Measurements from ENCODE around the gene COL6A2. TPM values are rescaled to one million over a fixed set of nuclear protein-coding genes. Genes with fewer than 3 reads are reported as not detected.

The COL6A2 gene
- total and polyA plus RNA-seq, 2 of the 13 experiments (the other 11 are each of a cell fraction or from before 2014, with no cell fraction given), result 0.07 to 0.41 TPM

GRCh38 chr21:46153247-46154154, 55.6 kb downstream of the COL6A2 start (continued):
- no peak for TF ChIP-seq AKNA (CRISPR knock-in tag; IDR thresholded peaks at IDR 0.05; ENCODE audit: borderline replicate concordance)
- peak; percentile 71; the same call in 1 of the 2 replicates for TF ChIP-seq ZNF446 (CRISPR knock-in tag; IDR thresholded peaks at IDR 0.05)
- TF ChIP-seq FOXO1 (CRISPR knock-in tag; IDR thresholded peaks at IDR 0.05), result peak; percentile 84
- TF ChIP-seq ZNF792 (CRISPR knock-in tag; IDR thresholded peaks at IDR 0.05), result no peak
- no peak for TF ChIP-seq MATR3 (CRISPR knock-in tag; IDR thresholded peaks at IDR 0.05)
- TF ChIP-seq ZNF652 (CRISPR knock-in tag; IDR thresholded peaks at IDR 0.05; ENCODE audit: borderline replicate concordance, low read depth), result no peak
- no peak for TF ChIP-seq ZNF552 (CRISPR knock-in tag; IDR thresholded peaks at IDR 0.05; ENCODE audit: borderline replicate concordance)
- peak; percentile 54 for TF ChIP-seq ERF (CRISPR knock-in tag; IDR thresholded peaks at IDR 0.05)
- no peak for TF ChIP-seq MIER2 (CRISPR knock-in tag; IDR thresholded peaks at IDR 0.05)
- TF ChIP-seq MYNN (CRISPR knock-in tag; IDR thresholded peaks at IDR 0.05; ENCODE audit: low read depth), result no peak
- no peak for TF ChIP-seq ATF5 (CRISPR knock-in tag; IDR thresholded peaks at IDR 0.05; ENCODE audit: low read depth)
- no peak for TF ChIP-seq ZNF256 (CRISPR knock-in tag; conservative IDR thresholded peaks at IDR 0.05)
- 0 out of 2 replicates have a peak, but pooled peaks have one; percentile 22 for TF ChIP-seq ZNF589 (CRISPR knock-in tag; conservative IDR thresholded peaks at IDR 0.05)
- TF ChIP-seq NFYB (CRISPR knock-in tag; IDR thresholded peaks at IDR 0.05), result no peak
- TF ChIP-seq FOXP4 (CRISPR knock-in tag; IDR thresholded peaks at IDR 0.05), result peak; percentile 57
- peak; percentile 63 for TF ChIP-seq MED1 (CRISPR knock-in tag; IDR thresholded peaks at IDR 0.05)
- 0 out of 2 replicates have a peak, but pooled peaks have one; percentile 41 for TF ChIP-seq ZNF121 (CRISPR knock-in tag; IDR thresholded peaks at IDR 0.05)
- 0 out of 2 replicates have a peak, but pooled peaks have one; percentile 43 for TF ChIP-seq MEIS1 (CRISPR knock-in tag; IDR thresholded peaks at IDR 0.05; ENCODE audit: borderline replicate concordance)
- TF ChIP-seq KLF16 (CRISPR knock-in tag; IDR thresholded peaks at IDR 0.05), result no peak
- TF ChIP-seq ZNF746 (CRISPR knock-in tag; IDR thresholded peaks at IDR 0.05), result 0 out of 2 replicates have a peak, but pooled peaks have one; percentile 10
- TF ChIP-seq ZNF362 (CRISPR knock-in tag; IDR thresholded peaks at IDR 0.05; ENCODE audit: borderline replicate concordance), result no peak
